NCI-H1930 (cell line): Measurements from ENCODE around the gene CLDN19.

Experiments
- DNase-seq, 2 experiments: peaks; one replicate each; lab custom pipeline; 2025; lab: John Stamatoyannopoulos, UW

The CLDN19 gene

GRCh38 chr1:42739753-42740700, at the start of gene CLDN19:
Gene CLDN19 (minus strand): TSS chr1:42740236. CDS start chr1:42740063, 173 bp downstream.
- DNase-seq, result no peak

GRCh38 chr1:42788021-42788420, 48.0 kb upstream of the CLDN19 start:
- DNase-seq, result no peak

- no peak for DNase-seq
Observed at GRCh38 chr1:42786097-42786496, 46.1 kb upstream of the CLDN19 start.

- DNase-seq, result no peak
Observed at GRCh38 chr1:42784946-42785693, 45.1 kb upstream of the CLDN19 start, which contains the start of gene TMEM269. Gene TMEM269 (plus strand): TSS chr1:42784991. CDS start chr1:42789894, 4,903 bp downstream.

- DNase-seq, result no peak
Observed at GRCh38 chr1:42784547-42784945, 44.5 kb upstream of the CLDN19 start.

GRCh38 chr1:42783092-42783491, 43.1 kb upstream of the CLDN19 start:
- no peak for DNase-seq

GRCh38 chr1:42780176-42780575, 40.1 kb upstream of the CLDN19 start:
- DNase-seq, result no peak

- DNase-seq, result no peak
Observed at GRCh38 chr1:42779725-42780124, 39.7 kb upstream of the CLDN19 start.

- no peak for DNase-seq
Observed at GRCh38 chr1:42777852-42778251, 37.8 kb upstream of the CLDN19 start.

- DNase-seq, result no peak
Observed at GRCh38 chr1:42776502-42776901, 36.5 kb upstream of the CLDN19 start.

- DNase-seq, result no peak
Observed at GRCh38 chr1:42774928-42775526, 35.0 kb upstream of the CLDN19 start.

GRCh38 chr1:42773420-42773819, 33.4 kb upstream of the CLDN19 start:
- DNase-seq, result no peak

GRCh38 chr1:42769811-42770210, 29.8 kb upstream of the CLDN19 start:
- no peak for DNase-seq

- DNase-seq, result no peak
Observed at GRCh38 chr1:42768172-42768571, 28.1 kb upstream of the CLDN19 start.

GRCh38 chr1:42767510-42768000, 27.5 kb upstream of the CLDN19 start:
- no peak for DNase-seq

GRCh38 chr1:42766741-42767509, 26.9 kb upstream of the CLDN19 start, which contains the start of the genes C1orf50 and P3H1:
Gene C1orf50 (plus strand): TSS chr1:42767249. CDS start chr1:42767312, 63 bp downstream.
Gene P3H1 (minus strand): TSS chr1:42767028. CDS start chr1:42766971, 57 bp downstream.
- peak; percentile 96 to 98 for DNase-seq

GRCh38 chr1:42765832-42766740, 26.1 kb upstream of the CLDN19 start:
- peak in 1 of 2 experiments; percentile 37 for DNase-seq

GRCh38 chr1:42765269-42765668, 25.2 kb upstream of the CLDN19 start:
- no peak for DNase-seq

GRCh38 chr1:42762269-42762668, 22.2 kb upstream of the CLDN19 start:
- DNase-seq, result no peak

- no peak for DNase-seq
Observed at GRCh38 chr1:42761567-42761966, 21.5 kb upstream of the CLDN19 start.
